ENCODE data around the gene WDR37.

GRCh38 chr10:1158066-1158465, 101.9 kb downstream of the WDR37 start:
- TF ChIP-seq, protein P1, sequence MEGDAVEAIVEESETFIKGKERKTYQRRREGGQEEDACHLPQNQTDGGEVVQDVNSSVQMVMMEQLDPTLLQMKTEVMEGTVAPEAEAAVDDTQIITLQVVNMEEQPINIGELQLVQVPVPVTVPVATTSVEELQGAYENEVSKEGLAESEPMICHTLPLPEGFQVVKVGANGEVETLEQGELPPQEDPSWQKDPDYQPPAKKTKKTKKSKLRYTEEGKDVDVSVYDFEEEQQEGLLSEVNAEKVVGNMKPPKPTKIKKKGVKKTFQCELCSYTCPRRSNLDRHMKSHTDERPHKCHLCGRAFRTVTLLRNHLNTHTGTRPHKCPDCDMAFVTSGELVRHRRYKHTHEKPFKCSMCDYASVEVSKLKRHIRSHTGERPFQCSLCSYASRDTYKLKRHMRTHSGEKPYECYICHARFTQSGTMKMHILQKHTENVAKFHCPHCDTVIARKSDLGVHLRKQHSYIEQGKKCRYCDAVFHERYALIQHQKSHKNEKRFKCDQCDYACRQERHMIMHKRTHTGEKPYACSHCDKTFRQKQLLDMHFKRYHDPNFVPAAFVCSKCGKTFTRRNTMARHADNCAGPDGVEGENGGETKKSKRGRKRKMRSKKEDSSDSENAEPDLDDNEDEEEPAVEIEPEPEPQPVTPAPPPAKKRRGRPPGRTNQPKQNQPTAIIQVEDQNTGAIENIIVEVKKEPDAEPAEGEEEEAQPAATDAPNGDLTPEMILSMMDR (IDR thresholded peaks at IDR 0.05): no peak
- no peak for TF ChIP-seq POLR2AphosphoS5 (IDR thresholded peaks at IDR 0.05)

Data from prostate gland (tissue), 2 donors.